T-helper 1 cell (primary cell): ENCODE data around the gene PPP1R14C.

Experiments used
- DNase-seq, 5 donors: peaks; one replicate each; pipeline ENCODE4 v3.0.0-alpha.2; 2012 to 2020

PPP1R14C gene

GRCh38 chr6:150273457-150274309, 130.8 kb downstream of the PPP1R14C start:
- DNase-seq: no peak

GRCh38 chr6:150275489-150275888, 132.6 kb downstream of the PPP1R14C start:
- DNase-seq: no peak

- DNase-seq: no peak
These were observed 133.5 kb downstream of the PPP1R14C start for GRCh38 chr6:150276168-150276936.

GRCh38 chr6:150276937-150277742, 134.3 kb downstream of the PPP1R14C start:
- no peak for DNase-seq

- DNase-seq: no peak
These were observed 136.7 kb downstream of the PPP1R14C start for GRCh38 chr6:150279533-150279932.

- DNase-seq: no peak
These were observed 137.9 kb downstream of the PPP1R14C start for GRCh38 chr6:150280703-150281102.

- DNase-seq: no peak
These were observed 138.9 kb downstream of the PPP1R14C start for GRCh38 chr6:150281767-150282166.

GRCh38 chr6:150282806-150283205, 140.0 kb downstream of the PPP1R14C start:
- DNase-seq: no peak

- DNase-seq: no peak
These were observed 143.6 kb downstream of the PPP1R14C start for GRCh38 chr6:150286460-150286859.

GRCh38 chr6:150286912-150287311, 144.1 kb downstream of the PPP1R14C start:
- DNase-seq: no peak

GRCh38 chr6:150288456-150288855, 145.6 kb downstream of the PPP1R14C start:
- no peak for DNase-seq

GRCh38 chr6:150289454-150290071, 146.7 kb downstream of the PPP1R14C start:
- no peak for DNase-seq

GRCh38 chr6:150290429-150290828, 147.6 kb downstream of the PPP1R14C start:
- no peak for DNase-seq

GRCh38 chr6:150291968-150292710, 149.3 kb downstream of the PPP1R14C start:
- DNase-seq: no peak

- DNase-seq: no peak
These were observed 150.2 kb downstream of the PPP1R14C start for GRCh38 chr6:150293019-150293418.

- DNase-seq: no peak
These were observed 150.8 kb downstream of the PPP1R14C start for GRCh38 chr6:150293423-150294173.

GRCh38 chr6:150296890-150297289, 154.0 kb downstream of the PPP1R14C start:
- no peak for DNase-seq

- DNase-seq: no peak
These were observed 154.6 kb downstream of the PPP1R14C start for GRCh38 chr6:150297327-150298029.

GRCh38 chr6:150298030-150298380, 155.2 kb downstream of the PPP1R14C start:
- no peak for DNase-seq

GRCh38 chr6:150298676-150299075, 155.8 kb downstream of the PPP1R14C start:
- no peak for DNase-seq
